Uterus (tissue), 4 donors: ENCODE data around the gene TNNI2. TPM values are rescaled to one million over a fixed set of nuclear protein-coding genes. Genes with fewer than 3 reads are reported as not detected.

Source experiments
- DNase-seq, 2 donors: peaks; one replicate each; pipeline ENCODE4 v3.0.0-alpha.2; 2019 to 2020
- H3K27ac ChIP-seq, 2 donors: fragments of 200-600 bp; sonication (generic); 1 replicate in 1 of 2; 2 replicates in 1 of 2; pipeline ENCODE4 v1.5.1; 2016 to 2018
- H3K27me3 ChIP-seq, 2 donors: fragments of 200-600 bp; sonication (generic); one replicate each; pipeline ENCODE4 v1.5.1; 2018 to 2019; ENCODE audit warnings: control low read depth in 1 of 2
- H3K36me3 ChIP-seq, 2 donors: fragments of 200-600 bp; sonication (generic); one replicate each; pipeline ENCODE4 v1.5.1; 2019; ENCODE audit warnings: control low read depth in 1 of 2
- H3K4me1 ChIP-seq, 2 donors: fragments of 200-600 bp; sonication (generic); one replicate each; pipeline ENCODE4 v1.5.1; 2018 to 2019; ENCODE audit warnings: control low read depth in 1 of 2
- H3K4me3 ChIP-seq, 2 donors: fragments of 200-600 bp; sonication (generic); 1 replicate in 1 of 2; 2 replicates in 1 of 2; pipeline ENCODE4 v1.5.1; 2018 to 2019; ENCODE audit warnings: mild to moderate bottlenecking in 1 of 2
- H3K9me3 ChIP-seq, 2 donors: fragments of 200-600 bp; sonication (generic); one replicate each; pipeline ENCODE4 v1.5.1; 2019; ENCODE audit warnings: control low read depth in 1 of 2
- POLR2A ChIP-seq, 2 donors: fragments of 450-650 bp; IDR thresholded peaks; one replicate each; pipeline ENCODE4 v1.6.1; 2016; ENCODE audit warnings: antibody characterized with exemption in 2 of 2, mild to moderate bottlenecking in 1 of 2, moderate library complexity in 1 of 2
- intact Hi-C: fragments of 100-400 bp; cut with DNase I; formaldehyde crosslinking; loops from one replicate; pipeline ENCODE4 v1.15.1; 2023; ENCODE audit warnings: low total_unique reads
- total RNA-seq, 4 donors: library from RNA; depleted of rRNA in 3 of 4; stranded (reverse); fragments of >200 nt in 3 of 4; gene quantifications; one replicate each; pipeline versions ENCODE4 v1.1.0 to v1.2.4, GENCODE V29; 2014 to 2023
- TF ChIP-seq, protein P1 (sequence below), 4 experiments: fragments of 200-600 bp in 2 of 4; fragments of 450-650 bp in 2 of 4; sonication (generic) in 2 of 4; IDR thresholded peaks; one replicate each; pipeline ENCODE4 v1.5.1; 2016 to 2019; ENCODE audit warnings: antibody characterized with exemption in 4 of 4, mild to moderate bottlenecking in 2 of 4, moderate library complexity in 1 of 4
- donor health status: DM: yes; HTN: yes; CAD: no.

TNNI2 gene
- total RNA-seq, 4 donors from 2014 or later: 0.95 to 1.5 TPM; not detected in 2

DNA sequence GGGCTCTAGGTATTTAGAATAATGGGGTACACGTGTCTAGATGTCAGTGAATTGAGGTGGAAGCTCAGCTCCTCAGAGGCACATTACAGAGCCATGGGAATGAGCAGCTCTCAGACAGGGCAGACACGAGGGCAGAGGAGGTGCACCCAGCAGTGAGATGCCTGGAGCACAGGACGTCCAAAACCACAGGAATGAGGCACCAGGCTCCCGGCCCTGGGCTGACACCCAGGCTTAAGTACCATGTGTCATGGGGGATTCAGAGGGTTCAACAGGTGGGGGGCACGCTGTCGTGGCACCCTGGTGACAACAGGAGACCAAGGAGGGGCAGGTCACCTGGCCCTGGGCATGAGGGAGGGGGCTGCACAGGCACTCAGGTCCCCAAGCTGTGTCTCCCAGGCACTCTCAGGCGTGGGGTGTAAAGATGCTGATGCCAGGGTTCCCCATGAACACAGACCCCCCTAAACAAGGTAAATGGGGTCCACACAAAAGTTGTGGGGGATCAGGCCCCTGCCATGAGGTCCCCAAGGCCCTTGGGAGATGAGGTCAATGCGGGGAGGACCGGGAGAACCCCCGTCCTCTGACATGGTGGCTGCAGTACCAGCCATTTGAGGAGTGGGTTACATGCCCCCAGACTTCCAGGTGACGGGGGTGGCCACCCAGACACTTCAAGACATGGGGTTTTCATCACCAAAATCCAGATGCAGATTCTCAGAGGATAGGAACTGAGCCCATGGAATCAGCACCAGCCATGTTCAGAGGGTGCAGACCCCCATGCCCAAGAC lies 9.6 kb upstream of the TNNI2 start:
- Histone ChIP-seq H3K27me3 (no peaks in the 10 kb centered on the region), H3K27ac (no peak overlapping the region), H3K36me3 (no peaks in the 10 kb centered on the region), H3K4me1 (no peaks in the 10 kb centered on the region), H3K4me3 (no peak overlapping the region), H3K9me3 (no peaks in the 10 kb centered on the region)
- no peak for TF ChIP-seq POLR2A (IDR thresholded peaks at IDR 0.05)
- TF ChIP-seq, protein P1, sequence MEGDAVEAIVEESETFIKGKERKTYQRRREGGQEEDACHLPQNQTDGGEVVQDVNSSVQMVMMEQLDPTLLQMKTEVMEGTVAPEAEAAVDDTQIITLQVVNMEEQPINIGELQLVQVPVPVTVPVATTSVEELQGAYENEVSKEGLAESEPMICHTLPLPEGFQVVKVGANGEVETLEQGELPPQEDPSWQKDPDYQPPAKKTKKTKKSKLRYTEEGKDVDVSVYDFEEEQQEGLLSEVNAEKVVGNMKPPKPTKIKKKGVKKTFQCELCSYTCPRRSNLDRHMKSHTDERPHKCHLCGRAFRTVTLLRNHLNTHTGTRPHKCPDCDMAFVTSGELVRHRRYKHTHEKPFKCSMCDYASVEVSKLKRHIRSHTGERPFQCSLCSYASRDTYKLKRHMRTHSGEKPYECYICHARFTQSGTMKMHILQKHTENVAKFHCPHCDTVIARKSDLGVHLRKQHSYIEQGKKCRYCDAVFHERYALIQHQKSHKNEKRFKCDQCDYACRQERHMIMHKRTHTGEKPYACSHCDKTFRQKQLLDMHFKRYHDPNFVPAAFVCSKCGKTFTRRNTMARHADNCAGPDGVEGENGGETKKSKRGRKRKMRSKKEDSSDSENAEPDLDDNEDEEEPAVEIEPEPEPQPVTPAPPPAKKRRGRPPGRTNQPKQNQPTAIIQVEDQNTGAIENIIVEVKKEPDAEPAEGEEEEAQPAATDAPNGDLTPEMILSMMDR (IDR thresholded peaks at IDR 0.05): no peak
- no peak for DNase-seq
- intact Hi-C loops: no loop called here

DNA sequence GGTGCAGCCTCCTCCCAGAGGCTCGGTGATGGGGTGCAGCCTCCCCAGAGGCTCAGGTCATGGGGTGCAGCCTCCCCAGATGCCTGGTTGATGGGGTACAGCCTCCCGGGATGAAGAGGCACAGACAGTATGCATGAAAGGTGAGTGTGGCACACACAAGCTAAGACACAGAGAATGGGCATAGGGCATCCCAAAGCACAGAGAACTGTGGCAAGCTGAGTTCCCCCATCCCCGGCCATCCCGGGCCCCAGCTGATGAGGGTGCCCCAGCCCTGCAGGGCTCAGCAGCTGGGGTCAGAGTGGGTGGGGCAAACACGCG lies 8.8 kb upstream of the TNNI2 start:
- no peaks in the 10 kb centered on the region for H3K4me1 ChIP-seq
- no peak for DNase-seq
- no peak for TF ChIP-seq POLR2A (IDR thresholded peaks at IDR 0.05)
- TF ChIP-seq, protein P1 (IDR thresholded peaks at IDR 0.05): no peak
- no peak overlapping the region for H3K4me3 ChIP-seq
- H3K27ac ChIP-seq: no peak overlapping the region
- no peaks in the 10 kb centered on the region for H3K27me3 ChIP-seq
- H3K9me3 ChIP-seq: no peaks in the 10 kb centered on the region
- H3K36me3 ChIP-seq: no peaks in the 10 kb centered on the region
- intact Hi-C loops: no loop called here

DNA sequence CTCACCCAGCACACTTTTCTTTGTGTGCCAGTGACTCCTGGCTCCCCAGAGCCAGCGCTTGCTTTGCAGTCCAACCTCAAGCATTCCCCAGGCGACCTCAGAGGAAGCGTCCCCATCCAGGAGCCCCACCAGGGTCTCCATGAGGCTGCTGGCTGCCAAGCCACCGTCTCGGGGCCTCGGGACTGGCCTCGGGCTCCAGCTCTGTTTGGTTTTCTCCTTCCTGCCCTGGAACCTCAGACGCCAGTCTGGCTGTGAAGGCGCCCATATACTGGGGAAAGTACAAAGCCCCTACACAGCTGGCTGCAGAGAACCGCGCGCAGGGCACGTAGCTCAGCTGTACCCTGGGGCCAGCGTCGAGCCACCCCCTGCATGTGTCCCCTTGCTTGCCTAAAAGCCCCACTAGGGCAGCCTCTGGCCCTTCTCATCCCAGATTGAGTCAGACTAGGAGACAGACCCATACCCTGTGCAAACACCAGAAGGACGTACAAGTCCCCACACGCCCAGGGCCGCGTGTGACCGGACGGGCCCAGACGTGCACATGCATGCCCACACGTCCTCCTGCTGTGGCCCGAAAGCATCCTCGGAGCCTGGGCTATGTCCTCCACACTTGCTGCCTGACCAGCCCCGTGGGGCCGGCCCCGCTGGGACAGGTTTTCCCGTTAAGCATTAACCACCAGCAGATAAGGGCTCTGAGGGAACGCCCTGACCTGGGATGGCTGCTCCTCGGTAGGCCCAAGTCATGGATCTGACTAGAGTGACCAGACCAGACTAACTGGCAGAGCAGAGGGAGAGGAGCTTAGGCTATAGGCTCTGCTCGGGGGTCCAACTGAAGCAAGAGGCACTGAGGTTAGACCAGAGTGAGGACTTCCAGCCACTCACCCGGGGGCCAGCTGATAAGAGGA lies 8.2 kb upstream of the TNNI2 start:
- H3K9me3 ChIP-seq: no peaks in the 10 kb centered on the region
- intact Hi-C loops: no loop called here
- no peak overlapping the region for H3K4me3 ChIP-seq
- DNase-seq: peak in 1 of 2 donors; percentile 11
- no peak for TF ChIP-seq POLR2A (IDR thresholded peaks at IDR 0.05)
- TF ChIP-seq, protein P1 (IDR thresholded peaks at IDR 0.05): no peak
- no peak overlapping the region for H3K27ac ChIP-seq
- H3K4me1 ChIP-seq: no peaks in the 10 kb centered on the region
- no peaks in the 10 kb centered on the region for H3K36me3 ChIP-seq
- H3K27me3 ChIP-seq: no peaks in the 10 kb centered on the region

DNA sequence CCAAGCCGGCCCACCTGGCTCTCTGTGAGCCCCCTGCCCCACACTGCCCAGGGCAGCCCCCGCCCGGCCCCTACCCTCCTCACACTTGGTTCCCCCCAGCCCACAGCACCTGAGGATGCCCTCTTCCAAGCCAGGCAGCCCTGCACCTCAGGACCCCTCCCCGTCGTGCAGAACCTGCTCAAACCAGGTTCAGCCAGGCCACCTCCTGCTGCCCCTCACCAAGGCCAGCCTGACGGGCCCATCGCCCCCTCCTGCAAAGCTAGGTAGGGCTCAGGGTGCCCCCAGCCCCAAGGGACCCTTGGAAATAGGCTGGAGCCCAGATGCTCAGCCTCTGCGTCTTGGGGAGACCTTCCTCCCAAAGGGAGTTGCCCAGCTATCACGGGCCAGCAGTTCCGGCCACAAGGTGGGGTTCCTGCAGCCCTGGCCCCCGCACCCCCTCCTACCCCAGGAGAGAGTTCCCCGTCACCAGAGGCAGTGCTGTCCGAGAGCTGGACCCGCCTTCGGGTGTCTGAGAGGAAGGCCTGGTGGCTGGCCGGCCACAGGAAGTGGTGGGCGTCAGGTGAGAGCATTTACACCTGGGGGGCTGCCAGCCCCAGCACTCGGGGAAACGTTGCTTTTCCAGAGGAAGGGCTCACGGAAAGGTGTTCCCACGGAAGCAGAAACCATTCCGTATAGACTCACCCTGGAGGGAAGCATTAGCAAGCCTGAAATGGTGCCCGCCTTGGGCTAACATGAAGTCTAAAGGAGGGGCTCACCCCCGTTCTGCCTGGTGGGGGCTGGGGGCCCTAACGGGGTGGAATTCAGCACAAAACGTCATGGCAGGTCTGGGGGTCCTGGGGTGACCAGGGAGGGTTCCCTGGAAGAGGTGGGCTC lies 7.2 kb upstream of the TNNI2 start:
- Histone ChIP-seq H3K27me3 (no peaks in the 10 kb centered on the region), H3K36me3 (no peaks in the 10 kb centered on the region), H3K4me1 (no peaks in the 10 kb centered on the region), H3K9me3 (no peaks in the 10 kb centered on the region), H3K27ac (no peak overlapping the region), H3K4me3 (no peak overlapping the region)
- TF ChIP-seq, protein P1 (IDR thresholded peaks at IDR 0.05): no peak
- TF ChIP-seq POLR2A (IDR thresholded peaks at IDR 0.05): no peak
- DNase-seq: peak in 1 of 2 donors; percentile 11
- intact Hi-C loops: loop anchor here (1.0 kb wide), 1 partner anchor 137 kb away; no protein-coding TSS in a partner anchor
